Measurements from ENCODE around the gene RFTN1. TPM values are rescaled to one million over a fixed set of nuclear protein-coding genes. Genes with fewer than 3 reads are reported as not detected.

The RFTN1 gene
- total RNA-seq, 1 donor from 2014 or later, result 0.92 TPM

DNA sequence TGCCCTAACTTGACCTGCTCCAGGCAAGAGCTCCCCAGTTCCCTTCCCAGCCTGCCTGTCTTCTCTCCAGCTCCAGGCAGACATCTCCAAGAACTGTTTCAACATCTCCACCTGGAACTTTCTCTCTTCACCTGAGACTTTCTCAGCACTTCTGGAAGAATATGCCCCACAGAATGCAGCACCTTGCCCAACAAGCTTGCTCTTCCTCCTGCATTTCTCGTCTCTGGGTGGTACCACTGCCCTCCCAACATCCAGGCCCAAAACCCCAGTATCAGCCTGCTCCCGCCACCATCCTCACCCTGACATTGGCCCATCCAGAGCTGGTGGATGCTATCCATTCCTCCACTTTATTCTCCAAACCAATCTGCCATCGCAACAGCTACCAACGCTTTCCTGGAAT, 8.8 kb downstream of the RFTN1 start:
- Histone ChIP-seq H3K4me1 (peaks cover under 1% of the 10 kb centered on the region), H3K27ac (no peak overlapping the region), H3K9me3 (ENCODE audit: low read depth) (no peaks in the 10 kb centered on the region), H3K9ac (no peak overlapping the region), H3K79me2 (ENCODE audit: low read depth) (no peaks in the 10 kb centered on the region), H4K20me1 (ENCODE audit: low read depth) (no peaks in the 10 kb centered on the region), H3K4me2 (no peak overlapping the region), H3K27me3 (peaks cover 4% of the 10 kb centered on the region), H3F3A (ENCODE audit: low read depth) (no peaks in the 10 kb centered on the region), H3K4me3 (no peak overlapping the region), H2AFZ (replicated peaks) (no peak overlapping the region), H3K36me3 (no peaks in the 10 kb centered on the region)
- DNase-seq (ENCODE audit: low spot score), result no peak
- Mint-ChIP-seq H3K36me3 (no peaks in the 10 kb centered on the region), H3K4me1 (peaks cover 9% of the 10 kb centered on the region), H3K9me3 (peaks cover 3% of the 10 kb centered on the region), H3K4me3 (no peak overlapping the region), H3K27me3 (ENCODE audit: insufficient read depth, low read depth) (peaks cover 3% of the 10 kb centered on the region), H3K27ac (no peak overlapping the region)
- no peak for TF ChIP-seq EZH2phosphoT487 (IDR thresholded peaks at IDR 0.05)
- TF ChIP-seq EZH2 (IDR thresholded peaks at IDR 0.05), result no peak
- TF ChIP-seq, protein P1, sequence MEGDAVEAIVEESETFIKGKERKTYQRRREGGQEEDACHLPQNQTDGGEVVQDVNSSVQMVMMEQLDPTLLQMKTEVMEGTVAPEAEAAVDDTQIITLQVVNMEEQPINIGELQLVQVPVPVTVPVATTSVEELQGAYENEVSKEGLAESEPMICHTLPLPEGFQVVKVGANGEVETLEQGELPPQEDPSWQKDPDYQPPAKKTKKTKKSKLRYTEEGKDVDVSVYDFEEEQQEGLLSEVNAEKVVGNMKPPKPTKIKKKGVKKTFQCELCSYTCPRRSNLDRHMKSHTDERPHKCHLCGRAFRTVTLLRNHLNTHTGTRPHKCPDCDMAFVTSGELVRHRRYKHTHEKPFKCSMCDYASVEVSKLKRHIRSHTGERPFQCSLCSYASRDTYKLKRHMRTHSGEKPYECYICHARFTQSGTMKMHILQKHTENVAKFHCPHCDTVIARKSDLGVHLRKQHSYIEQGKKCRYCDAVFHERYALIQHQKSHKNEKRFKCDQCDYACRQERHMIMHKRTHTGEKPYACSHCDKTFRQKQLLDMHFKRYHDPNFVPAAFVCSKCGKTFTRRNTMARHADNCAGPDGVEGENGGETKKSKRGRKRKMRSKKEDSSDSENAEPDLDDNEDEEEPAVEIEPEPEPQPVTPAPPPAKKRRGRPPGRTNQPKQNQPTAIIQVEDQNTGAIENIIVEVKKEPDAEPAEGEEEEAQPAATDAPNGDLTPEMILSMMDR (IDR thresholded peaks at IDR 0.05), result no peak

DNA sequence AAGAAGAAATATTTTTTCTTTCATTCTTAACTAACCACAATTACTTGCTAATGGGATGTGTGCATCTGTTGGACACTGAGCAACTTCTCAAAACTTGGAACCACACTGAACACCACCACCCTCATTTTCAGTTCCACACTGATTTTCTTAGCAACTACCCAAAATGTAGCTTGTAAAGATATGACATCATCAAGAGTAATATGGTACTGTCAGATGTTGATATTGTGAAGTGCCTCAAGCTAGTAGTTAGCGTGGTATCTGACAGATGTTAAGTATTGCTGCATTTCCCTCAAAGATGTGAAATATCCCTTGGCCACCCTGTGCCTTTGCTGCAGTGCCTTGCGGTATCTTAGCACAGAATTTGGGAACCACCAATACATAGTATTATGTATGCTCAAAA, 9.3 kb downstream of the RFTN1 start:
- Mint-ChIP-seq H3K4me3 (no peak overlapping the region), H3K36me3 (no peaks in the 10 kb centered on the region), H3K27ac (no peak overlapping the region), H3K9me3 (peaks cover 3% of the 10 kb centered on the region), H3K27me3 (ENCODE audit: insufficient read depth, low read depth) (peaks cover 3% of the 10 kb centered on the region), H3K4me1 (peaks cover 9% of the 10 kb centered on the region)
- Histone ChIP-seq H3K79me2 (ENCODE audit: low read depth) (no peaks in the 10 kb centered on the region), H3K4me1 (no peaks in the 10 kb centered on the region), H2AFZ (replicated peaks) (no peak overlapping the region), H3F3A (ENCODE audit: low read depth) (no peaks in the 10 kb centered on the region), H3K9ac (no peak overlapping the region), H3K36me3 (no peaks in the 10 kb centered on the region), H3K9me3 (ENCODE audit: low read depth) (no peaks in the 10 kb centered on the region), H3K27ac (no peak overlapping the region), H4K20me1 (ENCODE audit: low read depth) (no peaks in the 10 kb centered on the region), H3K27me3 (peaks cover 3% of the 10 kb centered on the region), H3K4me3 (no peak overlapping the region), H3K4me2 (no peak overlapping the region)
- TF ChIP-seq EZH2 (IDR thresholded peaks at IDR 0.05) (no peak), EZH2phosphoT487 (IDR thresholded peaks at IDR 0.05) (no peak)
- TF ChIP-seq, protein P1 (IDR thresholded peaks at IDR 0.05), result no peak
- no peak for DNase-seq (ENCODE audit: low spot score)

DNA sequence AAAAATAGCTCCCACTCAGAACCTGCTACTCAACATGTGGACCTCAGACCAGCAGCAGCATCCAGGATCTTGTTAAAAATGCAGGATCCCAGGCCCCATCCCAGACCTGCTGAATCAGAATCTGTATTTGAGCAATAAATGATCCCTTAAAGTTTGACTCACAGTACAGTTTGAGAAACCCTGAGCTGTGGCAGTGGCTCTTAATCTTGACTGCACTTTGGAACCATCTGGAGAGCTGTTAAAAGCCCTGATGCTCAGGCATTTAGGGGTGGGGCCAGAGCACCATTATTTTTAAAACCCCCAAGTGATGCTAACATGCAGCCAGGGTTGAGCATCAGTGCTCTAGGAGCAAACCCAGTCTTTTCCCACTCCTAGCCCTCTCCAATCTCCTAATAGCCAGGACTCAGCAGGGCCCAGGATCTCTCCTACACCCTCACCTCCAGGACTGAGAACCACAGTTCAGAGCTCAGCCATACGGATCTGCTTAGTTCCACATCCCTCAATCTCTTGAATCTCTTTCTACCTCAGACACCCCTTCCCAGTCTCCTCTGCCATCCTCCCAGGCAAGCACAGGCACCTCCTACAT, 10.2 kb downstream of the RFTN1 start:
- DNase-seq (ENCODE audit: low spot score), result no peak
- Histone ChIP-seq H3K9ac (no peak overlapping the region), H3K4me2 (no peak overlapping the region), H3K36me3 (no peaks in the 10 kb centered on the region), H3K9me3 (ENCODE audit: low read depth) (no peaks in the 10 kb centered on the region), H3F3A (ENCODE audit: low read depth) (no peaks in the 10 kb centered on the region), H4K20me1 (ENCODE audit: low read depth) (no peaks in the 10 kb centered on the region), H3K27ac (no peak overlapping the region), H3K4me1 (peaks cover 6% of the 10 kb centered on the region), H2AFZ (replicated peaks) (no peak overlapping the region), H3K27me3 (no peaks in the 10 kb centered on the region), H3K79me2 (ENCODE audit: low read depth) (no peaks in the 10 kb centered on the region), H3K4me3 (no peak overlapping the region)
- peaks cover 4% of the 10 kb centered on the region for H3K36me3 Mint-ChIP-seq
- peaks cover 8% of the 10 kb centered on the region for H3K9me3 Mint-ChIP-seq
- H3K27ac Mint-ChIP-seq, result no peak overlapping the region
- H3K4me1 Mint-ChIP-seq, result peaks cover 9% of the 10 kb centered on the region
- H3K27me3 Mint-ChIP-seq (ENCODE audit: insufficient read depth, low read depth), result peaks cover 3% of the 10 kb centered on the region
- TF ChIP-seq EZH2 (IDR thresholded peaks at IDR 0.05), result no peak
- no peak for TF ChIP-seq EZH2phosphoT487 (IDR thresholded peaks at IDR 0.05)
- TF ChIP-seq, protein P1 (IDR thresholded peaks at IDR 0.05), result no peak
- H3K4me3 Mint-ChIP-seq, result no peak overlapping the region
